Prostate gland (tissue), 2 donors: ENCODE data around the gene USP32.

Experiments used
- POLR2AphosphoS5 ChIP-seq: sonication (generic); formaldehyde crosslinking; IDR thresholded peaks from one replicate; pipeline ENCODE4 v1.6.1; 2017; ENCODE audit warnings: antibody characterized with exemption
- TF ChIP-seq, protein P1 (sequence below), 4 experiments: fragments of 200-600 bp in 2 of 4; fragments of 450-650 bp in 2 of 4; sonication (generic) in 2 of 4; IDR thresholded peaks; 1 replicate in 3 of 4; 2 replicates in 1 of 4; pipeline ENCODE4 v1.5.1; 2016 to 2019; ENCODE audit warnings: antibody characterized with exemption in 4 of 4, mild to moderate bottlenecking in 2 of 4, moderate library complexity in 2 of 4

DNA sequence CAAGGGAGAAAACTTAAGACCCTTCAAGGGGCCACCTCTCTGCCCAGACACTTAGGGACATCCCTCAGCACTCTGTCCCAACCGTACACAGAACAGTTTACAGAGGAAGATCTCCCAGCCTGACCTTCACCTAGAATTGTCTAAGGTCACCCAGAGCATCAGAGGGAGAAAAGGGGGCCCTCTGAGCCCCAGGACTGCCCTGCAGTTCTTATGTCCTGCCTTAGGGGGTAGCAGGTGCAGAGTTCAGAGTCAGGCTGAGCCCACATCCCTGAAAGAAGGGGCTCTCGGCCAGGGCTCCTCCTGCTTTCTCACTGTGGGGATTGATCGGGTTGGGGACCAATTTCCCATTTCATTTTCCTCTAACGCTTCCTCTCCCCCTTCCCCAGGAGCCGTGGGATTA is 226.7 kb downstream of the USP32 start:
- no peak for TF ChIP-seq POLR2AphosphoS5
- TF ChIP-seq, protein P1, sequence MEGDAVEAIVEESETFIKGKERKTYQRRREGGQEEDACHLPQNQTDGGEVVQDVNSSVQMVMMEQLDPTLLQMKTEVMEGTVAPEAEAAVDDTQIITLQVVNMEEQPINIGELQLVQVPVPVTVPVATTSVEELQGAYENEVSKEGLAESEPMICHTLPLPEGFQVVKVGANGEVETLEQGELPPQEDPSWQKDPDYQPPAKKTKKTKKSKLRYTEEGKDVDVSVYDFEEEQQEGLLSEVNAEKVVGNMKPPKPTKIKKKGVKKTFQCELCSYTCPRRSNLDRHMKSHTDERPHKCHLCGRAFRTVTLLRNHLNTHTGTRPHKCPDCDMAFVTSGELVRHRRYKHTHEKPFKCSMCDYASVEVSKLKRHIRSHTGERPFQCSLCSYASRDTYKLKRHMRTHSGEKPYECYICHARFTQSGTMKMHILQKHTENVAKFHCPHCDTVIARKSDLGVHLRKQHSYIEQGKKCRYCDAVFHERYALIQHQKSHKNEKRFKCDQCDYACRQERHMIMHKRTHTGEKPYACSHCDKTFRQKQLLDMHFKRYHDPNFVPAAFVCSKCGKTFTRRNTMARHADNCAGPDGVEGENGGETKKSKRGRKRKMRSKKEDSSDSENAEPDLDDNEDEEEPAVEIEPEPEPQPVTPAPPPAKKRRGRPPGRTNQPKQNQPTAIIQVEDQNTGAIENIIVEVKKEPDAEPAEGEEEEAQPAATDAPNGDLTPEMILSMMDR (IDR thresholded peaks at IDR 0.05) = no peak
